ENCODE data around the gene TRPV4.

GRCh38 chr12:109734219-109735000 lies 98.8 kb downstream of the TRPV4 start:
- TF ChIP-seq, protein P1, sequence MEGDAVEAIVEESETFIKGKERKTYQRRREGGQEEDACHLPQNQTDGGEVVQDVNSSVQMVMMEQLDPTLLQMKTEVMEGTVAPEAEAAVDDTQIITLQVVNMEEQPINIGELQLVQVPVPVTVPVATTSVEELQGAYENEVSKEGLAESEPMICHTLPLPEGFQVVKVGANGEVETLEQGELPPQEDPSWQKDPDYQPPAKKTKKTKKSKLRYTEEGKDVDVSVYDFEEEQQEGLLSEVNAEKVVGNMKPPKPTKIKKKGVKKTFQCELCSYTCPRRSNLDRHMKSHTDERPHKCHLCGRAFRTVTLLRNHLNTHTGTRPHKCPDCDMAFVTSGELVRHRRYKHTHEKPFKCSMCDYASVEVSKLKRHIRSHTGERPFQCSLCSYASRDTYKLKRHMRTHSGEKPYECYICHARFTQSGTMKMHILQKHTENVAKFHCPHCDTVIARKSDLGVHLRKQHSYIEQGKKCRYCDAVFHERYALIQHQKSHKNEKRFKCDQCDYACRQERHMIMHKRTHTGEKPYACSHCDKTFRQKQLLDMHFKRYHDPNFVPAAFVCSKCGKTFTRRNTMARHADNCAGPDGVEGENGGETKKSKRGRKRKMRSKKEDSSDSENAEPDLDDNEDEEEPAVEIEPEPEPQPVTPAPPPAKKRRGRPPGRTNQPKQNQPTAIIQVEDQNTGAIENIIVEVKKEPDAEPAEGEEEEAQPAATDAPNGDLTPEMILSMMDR (IDR thresholded peaks at IDR 0.05): no peak
- no peak for TF ChIP-seq POLR2A (IDR thresholded peaks at IDR 0.05)

Data from testis (tissue), 2 donors.